Right lobe of liver (tissue), 4 donors: ENCODE results near the gene GRB10.

Experiments
- POLR2A ChIP-seq: fragments of 450-650 bp; IDR thresholded peaks from one replicate; pipeline ENCODE4 v1.6.1; 2017; ENCODE audit warnings: antibody characterized with exemption, mild to moderate bottlenecking
- TF ChIP-seq, protein P1 (sequence below), 4 donors: fragments of 200-600 bp in 3 of 4; fragments of 450-650 bp in 1 of 4; IDR thresholded peaks; one replicate each; pipeline versions ENCODE4 v1.5.1 to v1.8.0; 2016 to 2022; ENCODE audit warnings: antibody characterized with exemption in 4 of 4, mild to moderate bottlenecking in 2 of 4
- donor health status: DM: no; HTN: no; CAD: no.
- donor health status: DM: no; HTN: no; CAD: no.
- donor health status: DM: no; HTN: yes; CAD: no.

DNA sequence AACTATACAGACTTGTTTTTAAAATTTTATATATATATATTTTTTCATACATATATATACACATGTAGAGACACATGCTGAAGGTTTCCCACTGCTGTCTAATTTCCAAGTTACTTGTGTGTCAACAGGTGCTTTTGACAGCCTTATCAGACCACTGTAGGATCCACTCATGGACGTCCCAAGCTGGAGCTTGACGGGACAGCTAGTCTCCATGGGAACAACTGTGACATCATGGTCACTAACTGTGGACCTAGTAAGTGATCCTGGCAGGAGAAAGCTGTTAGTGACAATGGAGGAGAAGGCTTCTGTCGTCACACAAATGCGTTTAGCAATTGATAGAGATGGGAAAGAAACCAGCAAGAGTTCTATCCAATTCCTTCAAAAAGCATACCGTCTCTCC, 157.3 kb downstream of the GRB10 start:
- TF ChIP-seq, protein P1, sequence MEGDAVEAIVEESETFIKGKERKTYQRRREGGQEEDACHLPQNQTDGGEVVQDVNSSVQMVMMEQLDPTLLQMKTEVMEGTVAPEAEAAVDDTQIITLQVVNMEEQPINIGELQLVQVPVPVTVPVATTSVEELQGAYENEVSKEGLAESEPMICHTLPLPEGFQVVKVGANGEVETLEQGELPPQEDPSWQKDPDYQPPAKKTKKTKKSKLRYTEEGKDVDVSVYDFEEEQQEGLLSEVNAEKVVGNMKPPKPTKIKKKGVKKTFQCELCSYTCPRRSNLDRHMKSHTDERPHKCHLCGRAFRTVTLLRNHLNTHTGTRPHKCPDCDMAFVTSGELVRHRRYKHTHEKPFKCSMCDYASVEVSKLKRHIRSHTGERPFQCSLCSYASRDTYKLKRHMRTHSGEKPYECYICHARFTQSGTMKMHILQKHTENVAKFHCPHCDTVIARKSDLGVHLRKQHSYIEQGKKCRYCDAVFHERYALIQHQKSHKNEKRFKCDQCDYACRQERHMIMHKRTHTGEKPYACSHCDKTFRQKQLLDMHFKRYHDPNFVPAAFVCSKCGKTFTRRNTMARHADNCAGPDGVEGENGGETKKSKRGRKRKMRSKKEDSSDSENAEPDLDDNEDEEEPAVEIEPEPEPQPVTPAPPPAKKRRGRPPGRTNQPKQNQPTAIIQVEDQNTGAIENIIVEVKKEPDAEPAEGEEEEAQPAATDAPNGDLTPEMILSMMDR (IDR thresholded peaks at IDR 0.05): no peak
- TF ChIP-seq POLR2A: no peak
